CD8-positive, alpha-beta memory T cell (primary cell): ENCODE results near the gene SEC22A. TPM values are rescaled to one million over a fixed set of nuclear protein-coding genes. Genes with fewer than 3 reads are reported as not detected.

Experiments
- CTCF ChIA-PET: fragments of 350-600 bp; sonication (Branson Sonifier 250); formaldehyde crosslinking; loops from one replicate; lab custom pipeline; 2021; ENCODE audit warnings: antibody characterized with exemption; lab: Charles Lee
- POLR2A ChIA-PET: fragments of 350-600 bp; sonication (Branson Sonifier 250); formaldehyde crosslinking; loops from one replicate; lab custom pipeline; 2021; ENCODE audit warnings: antibody characterized with exemption; lab: Charles Lee
- DNase-seq, 5 donors: peaks; one replicate each; pipeline versions ENCODE4 v3.0.0 to v3.0.0-alpha.2; 2020 to 2022; ENCODE audit warnings: mixed read lengths in 1 of 5
- H3K27ac ChIP-seq: one replicate; pipeline ENCODE4 v1.7.0; 2013; ENCODE audit warnings: low read depth, mild to moderate bottlenecking, low read length, moderate library complexity
- H3K27me3 ChIP-seq: 2 replicates; pipeline ENCODE4 v1.7.0; 2013; ENCODE audit warnings: low read length, mild to moderate bottlenecking; ENCODE audit not compliant: insufficient read depth, poor library complexity, severe bottlenecking
- H3K36me3 ChIP-seq: 2 replicates; pipeline ENCODE4 v1.7.0; 2013; ENCODE audit warnings: mild to moderate bottlenecking, low read length, moderate library complexity; ENCODE audit not compliant: insufficient read depth
- H3K4me1 ChIP-seq: 2 replicates; pipeline ENCODE4 v1.7.0; 2013; ENCODE audit warnings: mild to moderate bottlenecking, low read length, moderate library complexity; ENCODE audit not compliant: insufficient read depth
- H3K4me3 ChIP-seq: 2 replicates; pipeline ENCODE4 v1.7.0; 2013; ENCODE audit warnings: mild to moderate bottlenecking, low read length
- H3K9me3 ChIP-seq: 2 replicates; pipeline ENCODE4 v1.7.0; 2013; ENCODE audit warnings: mild to moderate bottlenecking, low read length
- H3K27ac Mint-ChIP-seq, 8 donors: one replicate each; pipeline ENCODE4 v1.8.0; 2020 to 2021; ENCODE audit warnings: mixed read lengths in 8 of 8, mild to moderate bottlenecking in 6 of 8, inconsistent platforms in 3 of 8, moderate library complexity in 3 of 8
- H3K27me3 Mint-ChIP-seq, 2 donors: one replicate each; pipeline ENCODE4 v1.8.0; 2020 to 2021; ENCODE audit warnings: mixed read lengths in 2 of 2, mild to moderate bottlenecking in 1 of 2, moderate library complexity in 1 of 2
- H3K36me3 Mint-ChIP-seq, 3 donors: one replicate each; pipeline ENCODE4 v1.8.0; 2020 to 2021; ENCODE audit warnings: mixed read lengths in 3 of 3, inconsistent platforms in 1 of 3, mild to moderate bottlenecking in 1 of 3
- H3K4me1 Mint-ChIP-seq, 3 donors: one replicate each; pipeline ENCODE4 v1.8.0; 2020 to 2021; ENCODE audit warnings: mixed read lengths in 3 of 3, inconsistent platforms in 1 of 3, mild to moderate bottlenecking in 1 of 3
- H3K4me3 Mint-ChIP-seq, 7 donors: one replicate each; pipeline ENCODE4 v1.8.0; 2020 to 2021; ENCODE audit warnings: mixed read lengths in 7 of 7, mild to moderate bottlenecking in 6 of 7, moderate library complexity in 4 of 7, inconsistent platforms in 2 of 7
- H3K9me3 Mint-ChIP-seq, 5 donors: one replicate each; pipeline ENCODE4 v1.8.0; 2020 to 2022; ENCODE audit warnings: mixed read lengths in 5 of 5, mild to moderate bottlenecking in 3 of 5, moderate library complexity in 2 of 5, inconsistent platforms in 1 of 5
- polyA plus RNA-seq: library from polyadenylated mRNA; unstranded; fragments of 300-500 nt; fragmentation: Illumina TruSeq; gene quantifications from one replicate; pipeline ENCODE4 v1.2.3, GENCODE V29; 2021
- total RNA-seq, 2 experiments: library from RNA; stranded (reverse); gene quantifications; one replicate each; pipeline ENCODE4 v1.2.3, GENCODE V29; 2021

The SEC22A gene
- total and polyA plus RNA-seq, 3 experiments from 2014 or later, result 12.7 to 21.6 (median 19.3) TPM

DNA sequence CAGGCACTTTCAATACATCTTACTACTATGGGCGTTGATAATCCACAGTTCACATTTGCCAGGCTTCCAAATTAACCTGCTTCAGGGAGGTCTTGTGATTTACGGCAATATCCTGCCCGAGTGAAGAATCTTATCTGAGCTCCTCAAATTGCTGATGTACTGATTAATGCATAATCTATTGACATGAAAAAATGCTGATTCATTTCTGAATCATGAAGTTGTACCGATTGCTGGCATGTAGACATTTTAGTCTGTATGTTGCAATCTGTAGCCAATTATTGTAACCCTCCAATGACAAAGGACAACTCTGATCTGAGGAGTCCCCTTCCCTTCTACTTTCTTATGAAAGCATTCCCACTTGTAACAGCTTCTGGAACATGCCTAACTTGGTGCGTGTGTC lies 97.2 kb downstream of the SEC22A start:
- Histone ChIP-seq H3K27me3 (no peaks in the 10 kb centered on the region), H3K4me3 (no peak overlapping the region), H3K36me3 (no peaks in the 10 kb centered on the region), H3K4me1 (no peaks in the 10 kb centered on the region), H3K27ac (no peak overlapping the region), H3K9me3 (no peaks in the 10 kb centered on the region)
- H3K27me3 Mint-ChIP-seq, result peaks cover 17 to 20% of the 10 kb centered on the region in 2 donors
- H3K4me3 Mint-ChIP-seq, result no peak overlapping the region
- H3K4me1 Mint-ChIP-seq, result no peaks in the 10 kb centered on the region
- no peaks in the 10 kb centered on the region for H3K9me3 Mint-ChIP-seq
- ChIA-PET POLR2A (no interaction called here), CTCF (no interaction called here)
- no peak for DNase-seq
- no peaks in the 10 kb centered on the region for H3K36me3 Mint-ChIP-seq
- no peak overlapping the region for H3K27ac Mint-ChIP-seq

DNA sequence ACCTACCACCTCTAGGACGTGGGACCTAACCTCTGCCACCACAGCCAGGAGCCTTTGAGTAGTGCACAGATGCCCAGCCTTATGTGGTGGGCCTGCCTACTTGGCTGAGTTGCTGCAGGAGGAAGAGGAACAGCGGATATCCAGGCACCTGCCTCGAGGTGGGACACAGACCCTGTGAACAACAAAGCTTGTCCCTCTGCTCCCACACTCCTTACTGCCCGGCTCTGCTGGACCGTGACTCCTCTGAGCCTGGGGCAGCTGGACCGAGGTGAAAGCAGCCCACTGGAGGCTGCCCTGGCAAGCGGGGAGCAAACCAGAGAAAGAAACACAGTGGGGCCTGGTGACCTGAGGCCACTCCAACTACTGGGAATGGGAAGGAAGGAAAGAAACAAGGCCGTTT lies 97.8 kb downstream of the SEC22A start:
- ChIA-PET CTCF (no interaction called here), POLR2A (no interaction called here)
- H3K27ac ChIP-seq, result no peak overlapping the region
- H3K27me3 Mint-ChIP-seq, result peaks cover 14 to 15% of the 10 kb centered on the region in 2 donors
- no peaks in the 10 kb centered on the region for H3K9me3 ChIP-seq
- no peak overlapping the region for H3K4me3 Mint-ChIP-seq
- H3K36me3 ChIP-seq, result no peaks in the 10 kb centered on the region
- DNase-seq, result no peak
- no peaks in the 10 kb centered on the region for H3K4me1 Mint-ChIP-seq
- no peak overlapping the region for H3K27ac Mint-ChIP-seq
- H3K4me3 ChIP-seq, result no peak overlapping the region
- no peaks in the 10 kb centered on the region for H3K36me3 Mint-ChIP-seq
- no peaks in the 10 kb centered on the region for H3K9me3 Mint-ChIP-seq
- H3K27me3 ChIP-seq, result no peaks in the 10 kb centered on the region
- no peaks in the 10 kb centered on the region for H3K4me1 ChIP-seq

DNA sequence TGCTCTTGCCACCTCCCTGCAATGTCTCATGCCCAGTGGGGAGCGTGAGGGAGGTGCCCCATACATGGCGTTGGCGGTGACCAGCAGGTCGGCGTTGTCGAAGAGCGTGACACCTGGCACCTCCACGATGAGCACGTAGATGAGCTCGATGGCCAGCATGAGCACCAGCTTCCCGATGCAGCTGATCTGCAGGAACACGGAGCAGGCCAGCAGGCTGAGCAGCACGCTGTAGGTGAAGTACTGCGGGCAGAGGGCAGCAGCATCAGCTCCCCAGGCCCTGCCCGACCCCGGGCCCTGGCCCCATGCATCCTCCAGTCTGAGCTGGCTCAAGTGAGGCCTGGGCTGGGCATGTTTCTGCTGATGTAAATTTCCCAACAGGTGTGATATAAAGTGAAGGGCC lies 98.3 kb downstream of the SEC22A start:
- no peak overlapping the region for H3K4me3 ChIP-seq
- H3K4me1 ChIP-seq, result no peaks in the 10 kb centered on the region
- no peaks in the 10 kb centered on the region for H3K36me3 ChIP-seq
- Mint-ChIP-seq H3K27me3 (peaks cover 12 to 15% of the 10 kb centered on the region in 2 donors), H3K9me3 (no peaks in the 10 kb centered on the region), H3K4me3 (no peak overlapping the region), H3K4me1 (no peaks in the 10 kb centered on the region), H3K36me3 (no peaks in the 10 kb centered on the region), H3K27ac (no peak overlapping the region)
- ChIA-PET POLR2A (no interaction called here), CTCF (no interaction called here)
- no peaks in the 10 kb centered on the region for H3K9me3 ChIP-seq
- no peak for DNase-seq
- no peak overlapping the region for H3K27ac ChIP-seq
- H3K27me3 ChIP-seq, result no peaks in the 10 kb centered on the region

DNA sequence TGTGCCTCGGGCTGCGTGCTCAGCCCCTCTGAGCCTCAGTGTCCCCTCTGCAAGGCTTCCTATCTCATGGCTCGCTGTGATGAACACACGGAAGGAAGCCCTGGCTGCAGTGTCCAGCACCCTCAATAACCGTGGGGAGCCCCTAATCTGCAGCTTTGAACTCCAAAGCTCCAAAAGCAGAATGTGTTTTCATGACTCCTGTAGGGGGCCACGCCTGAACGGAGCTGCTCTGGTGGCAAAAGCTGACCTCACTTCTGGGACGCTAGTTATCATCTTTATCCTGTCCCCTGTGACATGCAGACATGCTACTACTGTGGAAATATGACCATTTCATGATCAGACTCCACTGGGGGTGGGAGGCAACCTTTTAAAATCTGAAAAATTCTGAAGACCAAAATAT lies 98.8 kb downstream of the SEC22A start:
- Mint-ChIP-seq H3K27ac (no peak overlapping the region), H3K9me3 (no peaks in the 10 kb centered on the region), H3K36me3 (no peaks in the 10 kb centered on the region), H3K4me1 (no peaks in the 10 kb centered on the region), H3K4me3 (no peak overlapping the region), H3K27me3 (peaks cover 12 to 15% of the 10 kb centered on the region in 2 donors)
- no peak overlapping the region for H3K27ac ChIP-seq
- POLR2A ChIA-PET, result no interaction called here
- no peaks in the 10 kb centered on the region for H3K9me3 ChIP-seq
- no peaks in the 10 kb centered on the region for H3K27me3 ChIP-seq
- H3K4me1 ChIP-seq, result no peaks in the 10 kb centered on the region
- H3K36me3 ChIP-seq, result no peaks in the 10 kb centered on the region
- no peak for DNase-seq
- H3K4me3 ChIP-seq, result no peak overlapping the region
- CTCF ChIA-PET, result no interaction called here

DNA sequence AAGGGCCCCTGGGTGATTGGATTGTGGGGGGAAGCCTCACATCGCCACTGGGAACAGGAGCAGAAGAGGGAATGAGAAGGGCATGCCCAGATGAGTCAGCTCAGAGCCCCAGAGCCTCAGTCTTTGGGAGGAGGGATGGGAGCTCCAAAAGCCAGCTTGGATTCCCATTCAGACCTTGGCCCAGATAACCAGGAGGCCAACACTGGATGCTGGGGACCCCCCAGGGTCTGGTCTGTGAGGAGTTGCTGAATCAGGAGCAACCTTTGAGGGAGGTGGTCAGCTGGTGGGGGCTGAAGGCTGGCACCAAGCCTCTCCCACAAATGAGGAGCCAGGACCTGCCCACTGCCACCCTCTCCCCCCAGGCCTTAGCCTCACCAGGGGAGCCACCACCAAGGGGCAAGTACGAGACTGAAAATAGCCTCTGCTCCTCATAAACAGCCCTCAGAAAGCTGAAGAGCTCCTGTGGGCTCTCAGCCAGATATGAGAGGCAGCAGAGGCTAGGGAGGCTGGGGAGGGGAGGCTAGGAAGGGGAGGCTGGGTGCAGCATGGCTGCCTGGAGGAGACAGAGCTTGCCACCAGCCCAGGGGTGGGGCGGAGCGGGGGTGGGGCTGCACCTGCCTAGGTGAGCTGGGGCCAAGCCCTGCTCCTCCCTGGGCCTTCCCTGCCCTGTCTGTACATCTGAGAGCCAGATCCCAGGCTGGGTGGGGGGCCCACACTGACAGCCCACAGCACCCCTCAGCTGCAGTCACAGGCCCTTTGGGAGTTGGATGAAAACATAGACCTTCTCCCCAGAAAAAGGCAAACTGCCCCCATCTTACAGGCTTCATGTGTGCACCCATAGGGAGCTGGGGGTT lies 99.8 kb downstream of the SEC22A start:
- H3K27ac ChIP-seq, result no peak overlapping the region
- H3K4me1 ChIP-seq, result no peaks in the 10 kb centered on the region
- no peaks in the 10 kb centered on the region for H3K36me3 Mint-ChIP-seq
- ChIA-PET POLR2A (no interaction called here), CTCF (no interaction called here)
- no peaks in the 10 kb centered on the region for H3K9me3 Mint-ChIP-seq
- H3K36me3 ChIP-seq, result no peaks in the 10 kb centered on the region
- no peak overlapping the region for H3K4me3 Mint-ChIP-seq
- H3K4me3 ChIP-seq, result no peak overlapping the region
- no peaks in the 10 kb centered on the region for H3K27me3 ChIP-seq
- DNase-seq, result peak in 1 of 5 donors; percentile 25
- no peaks in the 10 kb centered on the region for H3K4me1 Mint-ChIP-seq
- no peaks in the 10 kb centered on the region for H3K9me3 ChIP-seq
- no peak overlapping the region for H3K27ac Mint-ChIP-seq
- H3K27me3 Mint-ChIP-seq, result peaks cover 12 to 15% of the 10 kb centered on the region in 2 donors

DNA sequence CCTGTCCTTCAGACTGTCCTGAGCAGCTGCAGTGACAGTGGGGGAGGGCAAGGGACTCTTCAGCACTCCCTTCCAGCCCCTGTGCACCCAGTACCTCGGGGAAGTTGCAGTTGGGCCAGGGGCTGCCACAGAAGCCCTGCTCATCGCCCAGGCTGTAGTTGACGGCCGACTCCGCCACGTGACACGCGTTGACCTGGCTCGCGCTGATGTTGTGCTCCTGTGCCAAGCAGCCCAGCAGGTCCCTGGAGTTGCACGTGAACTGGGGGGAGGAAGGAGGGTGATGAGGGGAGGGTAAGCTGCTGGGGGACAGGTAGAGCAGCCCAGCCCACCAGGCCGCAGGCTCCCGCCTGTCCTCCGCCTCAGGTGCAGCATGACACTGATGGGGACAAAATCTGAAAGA lies 101.2 kb downstream of the SEC22A start:
- no peak overlapping the region for H3K27ac ChIP-seq
- no peak overlapping the region for H3K4me3 ChIP-seq
- peaks cover 8 to 15% of the 10 kb centered on the region in 2 donors for H3K27me3 Mint-ChIP-seq
- H3K4me1 ChIP-seq, result no peaks in the 10 kb centered on the region
- no peaks in the 10 kb centered on the region for H3K9me3 Mint-ChIP-seq
- ChIA-PET POLR2A (no interaction called here), CTCF (no interaction called here)
- peak in 1 of 5 donors; percentile 17 for DNase-seq
- no peak overlapping the region for H3K4me3 Mint-ChIP-seq
- H3K4me1 Mint-ChIP-seq, result no peaks in the 10 kb centered on the region
- no peaks in the 10 kb centered on the region for H3K27me3 ChIP-seq
- H3K36me3 ChIP-seq, result no peaks in the 10 kb centered on the region
- H3K9me3 ChIP-seq, result no peaks in the 10 kb centered on the region
- no peak overlapping the region for H3K27ac Mint-ChIP-seq
- H3K36me3 Mint-ChIP-seq, result no peaks in the 10 kb centered on the region

DNA sequence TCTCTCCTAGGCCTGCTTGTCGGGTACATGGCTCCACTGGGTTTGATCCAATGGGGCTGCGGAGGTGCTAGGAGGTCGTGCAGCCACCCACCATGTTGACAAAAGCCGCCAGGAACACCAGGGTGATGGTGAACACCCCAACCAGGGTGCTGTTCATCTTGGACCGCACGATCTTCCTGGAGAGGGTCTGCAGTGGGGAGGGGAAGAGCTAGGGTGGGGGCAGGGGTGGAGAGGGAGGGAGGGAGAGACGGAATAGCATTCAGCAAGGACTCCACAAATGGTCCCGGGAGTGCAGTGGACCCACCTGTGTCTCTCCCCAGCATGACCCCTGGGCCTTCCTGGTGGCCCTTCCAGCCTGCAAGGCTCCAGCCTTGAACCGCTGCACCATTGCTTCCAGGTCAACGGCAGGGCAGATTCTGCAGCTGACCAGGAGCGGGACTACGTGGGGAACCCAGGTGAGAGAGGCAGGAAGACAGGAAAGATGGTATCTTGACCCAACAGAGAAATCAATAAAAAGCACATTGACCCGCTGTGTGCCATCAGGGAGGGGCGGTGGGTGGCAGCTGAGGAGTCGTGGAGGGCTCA lies 102.3 kb downstream of the SEC22A start:
- no peaks in the 10 kb centered on the region for H3K4me1 ChIP-seq
- no peaks in the 10 kb centered on the region for H3K36me3 ChIP-seq
- H3K27me3 Mint-ChIP-seq, result peaks cover 8 to 15% of the 10 kb centered on the region in 2 donors
- H3K27me3 ChIP-seq, result no peaks in the 10 kb centered on the region
- no peaks in the 10 kb centered on the region for H3K9me3 ChIP-seq
- ChIA-PET POLR2A (no interaction called here), CTCF (no interaction called here)
- H3K4me3 Mint-ChIP-seq, result no peak overlapping the region
- no peaks in the 10 kb centered on the region for H3K9me3 Mint-ChIP-seq
- H3K4me3 ChIP-seq, result no peak overlapping the region
- H3K27ac Mint-ChIP-seq, result no peak overlapping the region
- H3K36me3 Mint-ChIP-seq, result no peaks in the 10 kb centered on the region
- H3K4me1 Mint-ChIP-seq, result no peaks in the 10 kb centered on the region
- DNase-seq, result no peak
- no peak overlapping the region for H3K27ac ChIP-seq

DNA sequence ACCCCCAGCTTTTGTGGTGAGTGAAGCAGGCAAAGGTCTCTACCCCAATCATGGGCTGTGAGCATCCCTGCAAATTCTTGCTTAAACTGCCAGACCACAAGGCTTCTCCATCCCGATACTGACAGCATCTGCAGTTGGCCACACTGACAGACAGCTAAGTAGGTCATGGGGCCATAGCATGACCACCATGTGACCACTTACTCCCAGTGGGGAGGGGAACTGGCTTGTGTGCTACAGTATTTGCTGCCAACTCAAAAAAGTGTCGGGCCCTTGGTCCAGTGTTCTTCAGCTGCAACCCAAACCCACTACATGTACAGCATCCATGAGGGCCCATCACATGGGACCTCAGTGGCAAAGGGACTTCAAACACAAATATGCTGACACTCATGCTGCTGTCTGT lies 103.4 kb downstream of the SEC22A start:
- no peak overlapping the region for H3K4me3 Mint-ChIP-seq
- Histone ChIP-seq H3K4me3 (no peak overlapping the region), H3K27me3 (no peaks in the 10 kb centered on the region), H3K36me3 (no peaks in the 10 kb centered on the region), H3K9me3 (no peaks in the 10 kb centered on the region), H3K4me1 (no peaks in the 10 kb centered on the region), H3K27ac (no peak overlapping the region)
- H3K36me3 Mint-ChIP-seq, result no peaks in the 10 kb centered on the region
- H3K27me3 Mint-ChIP-seq, result peaks cover 7 to 15% of the 10 kb centered on the region in 2 donors
- H3K27ac Mint-ChIP-seq, result no peak overlapping the region
- no peaks in the 10 kb centered on the region for H3K4me1 Mint-ChIP-seq
- ChIA-PET CTCF (interaction anchor here (0.8 kb wide), 1 partner anchor 10 kb away, joined by 4 read pairs; no protein-coding TSS in a partner anchor), POLR2A (no interaction called here)
- DNase-seq, result no peak
- no peaks in the 10 kb centered on the region for H3K9me3 Mint-ChIP-seq
